Activated naive CD8-positive, alpha-beta T cell (primary cell): ENCODE results near the gene FTO.
A peak's percentile ranks its signal among the peaks of the same experiment; 100 is the strongest.

ENCODE experiments used
- H3K27ac Mint-ChIP-seq: one replicate; pipeline ENCODE4 v1.8.0; 2021; ENCODE audit warnings: mixed read lengths
- H3K27me3 Mint-ChIP-seq: one replicate; pipeline ENCODE4 v1.8.0; 2021; ENCODE audit warnings: mixed read lengths
- H3K36me3 Mint-ChIP-seq: one replicate; pipeline ENCODE4 v1.8.0; 2021; ENCODE audit warnings: mixed read lengths
- H3K4me1 Mint-ChIP-seq: one replicate; pipeline ENCODE4 v1.8.0; 2021; ENCODE audit warnings: low read depth, mixed read lengths
- H3K4me3 Mint-ChIP-seq: one replicate; pipeline ENCODE4 v1.8.0; 2021; ENCODE audit warnings: mild to moderate bottlenecking, mixed read lengths
- H3K9me3 Mint-ChIP-seq: one replicate; pipeline ENCODE4 v1.8.0; 2021; ENCODE audit warnings: low read depth, mixed read lengths

FTO gene

DNA sequence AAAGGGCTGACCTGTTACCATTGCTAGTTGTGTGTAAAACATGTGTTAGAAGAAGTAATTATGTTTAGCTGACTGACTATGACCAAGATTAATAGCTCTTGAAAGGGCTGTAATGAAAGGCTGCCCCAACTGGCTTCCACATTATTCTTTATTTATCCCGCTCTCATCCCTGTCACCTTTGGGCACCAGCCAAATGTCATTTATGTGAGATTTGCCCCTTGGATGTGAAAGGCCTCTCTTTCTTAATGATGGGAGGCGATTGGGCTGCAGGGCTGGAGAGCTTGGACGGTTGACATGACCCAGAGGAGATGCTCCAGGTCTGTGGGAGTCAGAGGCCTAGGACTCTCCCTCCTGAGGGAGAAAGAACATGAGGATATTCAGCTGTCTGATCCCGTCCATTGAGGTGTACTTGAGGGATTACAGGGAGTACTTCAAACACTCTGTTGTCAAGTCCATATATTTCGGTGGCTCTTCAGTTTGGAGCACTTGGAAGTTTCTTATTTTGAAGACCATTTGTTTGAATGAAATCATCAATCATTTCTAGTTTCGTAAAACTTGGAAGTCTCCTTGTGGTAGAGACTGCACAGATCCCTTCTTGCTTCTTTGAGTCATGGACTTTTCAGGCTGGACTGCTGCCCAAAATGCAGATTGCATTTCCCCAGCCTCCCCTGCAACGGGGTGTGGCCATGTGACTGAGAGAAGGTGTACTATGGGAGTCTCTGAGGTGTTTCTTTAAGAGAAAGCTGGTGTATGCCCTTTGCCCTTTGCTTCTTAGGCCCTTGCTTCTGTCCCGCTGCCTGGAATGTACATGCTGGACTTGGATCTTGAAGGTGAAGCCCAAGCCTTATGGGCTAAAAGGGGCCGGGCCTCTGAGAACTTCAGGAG, 51.3 kb downstream of the FTO start:
- Mint-ChIP-seq H3K27me3 (no peaks in the 10 kb centered on the region), H3K4me1 (peaks cover 16% of the 10 kb centered on the region), H3K4me3 (no peak overlapping the region), H3K9me3 (no peaks in the 10 kb centered on the region), H3K36me3 (peaks cover 10% of the 10 kb centered on the region), H3K27ac (no peak overlapping the region)

DNA sequence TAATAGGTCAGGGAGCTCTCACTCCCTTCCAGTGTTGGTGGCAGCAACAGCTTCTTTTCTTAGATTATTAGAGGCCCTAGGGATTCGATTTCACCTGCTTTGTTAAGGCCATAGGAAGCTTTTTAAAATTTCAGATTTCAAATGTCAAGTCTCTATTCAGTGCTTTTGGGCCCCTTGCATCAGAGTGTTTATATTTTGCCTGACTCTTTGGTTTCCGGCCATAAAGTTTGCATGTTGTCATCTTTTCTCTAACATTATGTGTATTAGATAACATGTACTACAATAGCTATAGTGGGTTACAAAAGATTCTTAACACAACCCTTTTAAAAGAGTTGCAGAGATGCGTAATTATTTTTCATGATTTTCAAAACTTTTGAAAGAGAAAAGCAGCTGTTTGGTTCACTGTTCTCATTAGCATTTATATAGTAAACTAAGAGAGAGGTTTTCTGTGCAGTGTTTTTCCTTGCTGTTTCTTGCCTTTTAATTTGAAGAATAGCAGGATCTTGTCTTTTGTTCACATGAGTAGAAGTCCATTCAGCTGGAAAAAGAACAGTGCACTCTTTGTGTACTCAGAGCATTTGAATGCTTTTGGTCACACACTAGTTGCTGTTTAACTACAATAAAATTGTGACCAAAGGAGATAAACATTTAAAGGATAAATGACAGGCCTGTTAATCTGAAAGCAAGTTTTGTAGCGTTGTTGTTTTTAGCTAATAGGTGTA, 52.5 kb downstream of the FTO start:
- H3K27ac Mint-ChIP-seq: no peak overlapping the region
- H3K36me3 Mint-ChIP-seq: peaks cover 10% of the 10 kb centered on the region
- no peaks in the 10 kb centered on the region for H3K9me3 Mint-ChIP-seq
- peaks cover 15% of the 10 kb centered on the region for H3K4me1 Mint-ChIP-seq
- no peak overlapping the region for H3K4me3 Mint-ChIP-seq
- no peaks in the 10 kb centered on the region for H3K27me3 Mint-ChIP-seq

GRCh38 chr16:53757971-53758609, 54.1 kb downstream of the FTO start:
- Mint-ChIP-seq H3K27me3 (no peaks in the 10 kb centered on the region), H3K4me1 (peaks cover 14% of the 10 kb centered on the region), H3K36me3 (peaks cover 10% of the 10 kb centered on the region), H3K4me3 (no peak overlapping the region), H3K9me3 (no peaks in the 10 kb centered on the region), H3K27ac (no peak overlapping the region)

DNA sequence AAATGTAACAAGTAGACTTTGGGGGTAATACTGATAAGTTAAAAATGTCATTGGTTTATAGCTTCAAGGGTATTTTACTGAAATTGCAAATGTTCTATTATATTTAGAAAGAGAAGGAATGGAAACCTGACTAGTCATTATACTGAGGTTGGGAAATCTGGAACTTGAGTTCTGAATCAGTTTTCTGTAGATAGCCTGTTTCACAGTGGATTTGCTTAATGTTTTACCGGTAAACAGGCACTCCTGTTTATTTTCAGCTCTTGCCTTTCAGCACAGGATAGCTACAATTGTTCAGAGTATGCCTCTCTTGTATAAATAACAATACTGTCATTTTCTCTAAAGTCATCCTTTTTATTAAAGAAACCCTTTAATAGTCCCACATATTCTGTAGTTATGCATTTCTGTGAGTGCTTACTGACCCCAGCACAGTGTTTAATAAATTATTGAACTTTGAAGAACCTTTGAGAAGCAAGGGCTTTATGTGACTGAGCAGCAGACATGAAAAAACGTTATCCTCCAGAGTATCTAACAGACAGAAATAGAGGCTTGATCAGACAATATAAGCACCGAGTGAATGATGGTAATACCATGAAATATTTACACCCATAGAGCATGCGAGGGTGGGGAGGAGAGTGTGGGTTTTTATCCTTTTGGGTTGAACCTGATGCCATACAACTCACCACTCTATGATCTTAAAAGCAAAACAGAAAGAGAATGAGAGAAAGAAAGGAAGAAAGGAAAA, 58.2 kb downstream of the FTO start:
- H3K4me3 Mint-ChIP-seq: no peak overlapping the region
- no peaks in the 10 kb centered on the region for H3K9me3 Mint-ChIP-seq
- H3K27ac Mint-ChIP-seq: peak overlapping the region; percentile 13
- H3K4me1 Mint-ChIP-seq: peaks cover 26% of the 10 kb centered on the region
- no peaks in the 10 kb centered on the region for H3K27me3 Mint-ChIP-seq
- peaks cover 9% of the 10 kb centered on the region for H3K36me3 Mint-ChIP-seq

GRCh38 chr16:53766304-53767016, 62.5 kb downstream of the FTO start:
- Mint-ChIP-seq H3K27ac (no peak overlapping the region), H3K4me3 (no peak overlapping the region), H3K4me1 (peaks cover 36% of the 10 kb centered on the region)

GRCh38 chr16:53768167-53768566, 64.2 kb downstream of the FTO start:
- Mint-ChIP-seq H3K4me1 (peaks cover 31% of the 10 kb centered on the region), H3K36me3 (no peaks in the 10 kb centered on the region), H3K4me3 (no peak overlapping the region), H3K27ac (no peak overlapping the region), H3K9me3 (no peaks in the 10 kb centered on the region), H3K27me3 (no peaks in the 10 kb centered on the region)

More at GRCh38 chr16:53766304-53767016, 62.5 kb downstream of the FTO start:
- H3K36me3 Mint-ChIP-seq: no peaks in the 10 kb centered on the region
- H3K9me3 Mint-ChIP-seq: no peaks in the 10 kb centered on the region
- H3K27me3 Mint-ChIP-seq: no peaks in the 10 kb centered on the region

GRCh38 chr16:53768593-53768992, 64.6 kb downstream of the FTO start:
- no peak overlapping the region for H3K27ac Mint-ChIP-seq
- H3K27me3 Mint-ChIP-seq: no peaks in the 10 kb centered on the region
- no peak overlapping the region for H3K4me3 Mint-ChIP-seq
- H3K9me3 Mint-ChIP-seq: no peaks in the 10 kb centered on the region
- H3K36me3 Mint-ChIP-seq: no peaks in the 10 kb centered on the region
- H3K4me1 Mint-ChIP-seq: peaks cover 28% of the 10 kb centered on the region

DNA sequence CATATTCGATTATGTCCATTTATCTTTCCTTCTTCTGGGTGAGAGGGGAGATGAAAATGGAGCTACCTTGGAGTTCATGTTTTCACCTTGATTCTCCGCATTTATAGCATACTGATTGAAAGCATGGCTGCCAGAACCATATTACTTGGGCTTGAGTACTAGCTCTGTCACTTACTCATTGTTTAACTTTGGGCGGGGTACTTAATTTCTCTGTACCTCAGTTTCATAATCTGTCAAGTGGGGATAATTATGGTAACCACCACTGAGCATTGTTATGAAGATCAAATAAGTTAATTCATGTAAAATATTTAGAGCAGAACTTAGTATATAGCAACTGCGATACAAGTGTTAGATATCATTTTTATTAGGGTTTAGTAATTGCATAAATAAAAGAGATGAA, 65.2 kb downstream of the FTO start:
- Mint-ChIP-seq H3K27ac (no peak overlapping the region), H3K4me3 (no peak overlapping the region), H3K36me3 (no peaks in the 10 kb centered on the region), H3K4me1 (peaks cover 26% of the 10 kb centered on the region), H3K27me3 (no peaks in the 10 kb centered on the region), H3K9me3 (no peaks in the 10 kb centered on the region)

GRCh38 chr16:53769787-53770186, 65.8 kb downstream of the FTO start:
- Mint-ChIP-seq H3K36me3 (no peaks in the 10 kb centered on the region), H3K4me3 (no peak overlapping the region), H3K9me3 (no peaks in the 10 kb centered on the region), H3K27ac (no peak overlapping the region), H3K4me1 (peaks cover 31% of the 10 kb centered on the region), H3K27me3 (no peaks in the 10 kb centered on the region)

DNA sequence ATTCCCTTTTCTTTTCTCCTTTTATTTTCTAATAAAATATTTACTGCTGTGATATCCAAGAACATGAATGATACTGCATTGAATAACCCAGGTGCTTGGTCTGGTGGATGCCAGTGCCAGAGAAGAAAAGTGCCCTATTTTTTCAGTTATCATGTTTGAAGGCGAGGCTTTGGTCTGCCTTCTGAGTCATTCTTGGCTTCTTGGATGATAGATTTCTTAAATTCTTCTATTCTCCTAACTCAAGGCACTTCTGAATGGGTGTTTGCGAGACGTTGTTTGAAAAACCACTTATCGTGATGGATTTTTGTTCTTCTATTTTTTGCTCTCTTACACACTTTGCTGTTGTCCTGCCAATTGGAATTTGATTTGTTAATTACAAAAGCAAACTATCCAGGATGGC, 66.7 kb downstream of the FTO start:
- H3K27ac Mint-ChIP-seq: no peak overlapping the region
- no peaks in the 10 kb centered on the region for H3K9me3 Mint-ChIP-seq
- H3K36me3 Mint-ChIP-seq: no peaks in the 10 kb centered on the region
- H3K4me1 Mint-ChIP-seq: peaks cover 35% of the 10 kb centered on the region
- H3K4me3 Mint-ChIP-seq: no peak overlapping the region
- H3K27me3 Mint-ChIP-seq: no peaks in the 10 kb centered on the region

DNA sequence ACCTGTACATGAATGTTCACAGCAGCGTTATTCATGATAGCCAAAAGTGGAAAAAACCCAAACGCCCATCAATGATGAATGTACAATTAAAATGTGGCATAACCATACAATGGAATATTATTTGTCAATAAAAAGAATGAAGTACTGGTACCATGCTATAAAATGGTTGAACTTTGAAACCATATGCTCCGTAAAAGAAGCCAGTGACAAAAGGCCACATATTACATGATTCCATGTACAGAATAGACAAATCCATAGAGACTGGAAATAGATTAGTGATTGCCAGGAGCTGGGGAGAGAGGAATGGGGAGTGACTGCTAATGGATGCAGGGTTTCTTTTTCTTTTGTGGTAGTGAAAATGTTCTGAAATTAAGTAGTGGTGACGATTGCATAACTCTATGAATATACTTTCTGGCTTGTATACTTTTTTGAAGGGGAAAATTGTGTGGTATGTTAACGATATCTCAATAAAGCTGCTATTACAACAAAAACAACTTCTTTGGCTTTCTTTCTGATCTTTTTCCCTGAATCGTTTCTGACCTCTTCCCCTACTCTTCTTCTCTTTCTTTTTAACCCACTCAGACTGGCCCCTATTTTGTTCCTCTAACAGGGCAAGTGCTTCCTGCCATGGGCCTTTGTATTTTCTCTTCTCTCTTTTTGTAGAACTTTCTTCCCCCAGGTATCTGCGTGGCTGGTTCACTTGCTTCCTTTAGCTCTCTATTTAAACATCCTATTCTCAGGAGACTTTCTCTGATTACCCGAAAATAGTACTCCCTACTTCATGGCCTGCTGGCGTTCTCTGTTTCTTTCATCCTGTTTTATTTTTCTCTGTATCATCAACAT, 67.9 kb downstream of the FTO start:
- Mint-ChIP-seq H3K27me3 (no peaks in the 10 kb centered on the region), H3K9me3 (no peaks in the 10 kb centered on the region), H3K36me3 (no peaks in the 10 kb centered on the region), H3K4me1 (peaks cover 32% of the 10 kb centered on the region), H3K4me3 (no peak overlapping the region), H3K27ac (no peak overlapping the region)

DNA sequence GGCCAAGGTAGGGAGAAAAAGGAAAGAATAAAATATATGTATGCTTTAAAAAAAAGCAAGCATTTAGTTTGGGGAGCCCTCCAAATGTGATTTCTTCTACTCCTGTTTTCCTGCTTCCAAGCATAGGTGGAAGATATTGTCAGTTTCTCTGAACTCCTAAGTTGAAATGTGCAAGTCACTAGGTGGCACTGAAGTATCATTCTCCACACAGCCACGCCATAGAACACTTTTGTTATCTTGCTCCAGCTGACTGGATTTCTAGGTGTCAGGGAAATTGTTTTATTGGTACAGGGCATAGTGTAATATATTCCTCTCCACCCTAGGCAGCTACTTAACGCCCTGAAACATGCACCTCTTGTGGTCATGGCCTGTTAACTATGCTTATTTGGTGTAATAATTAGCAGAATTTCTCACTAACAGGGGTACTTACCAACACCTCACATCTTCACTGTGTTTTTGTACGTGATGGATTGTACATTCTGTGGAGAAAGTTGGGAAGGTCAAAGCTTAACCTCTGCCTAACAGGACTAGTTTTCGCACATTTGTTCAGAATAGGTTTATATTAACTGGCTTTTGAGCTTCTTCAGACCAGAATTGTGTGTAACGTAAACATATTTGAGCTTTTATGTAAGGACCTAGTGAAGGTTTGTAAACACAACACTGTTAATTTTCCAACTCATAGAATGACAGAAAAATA, 69.3 kb downstream of the FTO start:
- H3K27ac Mint-ChIP-seq: no peak overlapping the region
- no peaks in the 10 kb centered on the region for H3K9me3 Mint-ChIP-seq
- no peak overlapping the region for H3K4me3 Mint-ChIP-seq
- H3K36me3 Mint-ChIP-seq: no peaks in the 10 kb centered on the region
- peaks cover 33% of the 10 kb centered on the region for H3K4me1 Mint-ChIP-seq
- no peaks in the 10 kb centered on the region for H3K27me3 Mint-ChIP-seq

DNA sequence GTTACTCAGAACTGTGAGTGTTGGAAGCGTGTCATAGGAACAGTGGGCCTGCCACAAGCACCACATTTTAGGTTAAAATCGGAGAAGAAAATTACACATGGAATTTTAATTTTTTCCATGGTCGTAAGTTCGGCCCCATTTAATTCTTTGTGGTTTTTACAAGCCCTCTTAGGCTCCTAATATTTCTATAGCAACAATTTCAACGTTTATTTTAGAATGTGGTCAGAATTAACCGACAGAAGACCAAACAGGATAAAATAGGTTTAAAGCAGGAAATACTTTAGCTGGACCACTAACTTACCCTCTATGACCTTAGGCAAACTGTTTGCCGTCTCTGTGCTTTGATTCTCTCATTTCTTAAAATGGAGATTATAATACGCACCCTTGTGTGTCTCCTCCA, 69.9 kb downstream of the FTO start:
- no peaks in the 10 kb centered on the region for H3K27me3 Mint-ChIP-seq

More for the DNA sequence above, 69.9 kb downstream of the FTO start:
- no peaks in the 10 kb centered on the region for H3K36me3 Mint-ChIP-seq
- peaks cover 27% of the 10 kb centered on the region for H3K4me1 Mint-ChIP-seq
- H3K27ac Mint-ChIP-seq: no peak overlapping the region
- no peaks in the 10 kb centered on the region for H3K9me3 Mint-ChIP-seq
- H3K4me3 Mint-ChIP-seq: no peak overlapping the region
